ENCODE measurements around the gene ERP27.

ERP27 gene

DNA sequence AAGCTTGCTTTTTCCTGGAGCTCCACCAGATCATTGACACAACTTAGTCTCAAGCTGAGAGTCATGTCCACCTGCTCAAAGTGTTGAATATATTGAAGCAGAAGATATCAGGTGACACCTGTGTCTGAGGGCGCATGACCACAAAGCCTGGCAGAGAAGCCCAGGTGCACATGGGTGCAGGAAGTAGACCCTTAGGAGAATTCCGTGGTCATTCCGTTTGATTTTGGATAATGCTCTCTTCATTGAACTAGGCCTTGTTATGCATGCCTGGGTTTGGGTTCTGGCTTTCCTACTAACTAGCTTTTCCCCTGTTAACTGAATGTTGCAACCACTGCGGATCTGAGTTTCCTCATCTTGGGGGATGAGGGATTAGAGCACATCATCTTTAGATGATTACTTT, 15.9 kb upstream of the ERP27 start:
- TF ChIP-seq TAF1 (IDR thresholded peaks at IDR 0.05; ENCODE audit: low read depth) (no peak), TCF12 (IDR thresholded peaks at IDR 0.05; ENCODE audit: low read depth) (no peak), TEAD4 (IDR thresholded peaks at IDR 0.05) (no peak), CREB1 (IDR thresholded peaks at IDR 0.05; ENCODE audit: low read depth) (no peak), YY1 (IDR thresholded peaks at IDR 0.05; ENCODE audit: low read depth) (no peak), CEBPB (IDR thresholded peaks at IDR 0.05) (no peak), EGR1 (IDR thresholded peaks at IDR 0.05) (no peak), FOXM1 (IDR thresholded peaks at IDR 0.05; ENCODE audit: borderline replicate concordance, low read depth) (no peak), RAD21 (IDR thresholded peaks at IDR 0.05; ENCODE audit: low read depth) (no peak), NFIC (IDR thresholded peaks at IDR 0.05) (no peak), EP300 (IDR thresholded peaks at IDR 0.05; ENCODE audit: borderline replicate concordance) (no peak)
- TF ChIP-seq, protein P1, sequence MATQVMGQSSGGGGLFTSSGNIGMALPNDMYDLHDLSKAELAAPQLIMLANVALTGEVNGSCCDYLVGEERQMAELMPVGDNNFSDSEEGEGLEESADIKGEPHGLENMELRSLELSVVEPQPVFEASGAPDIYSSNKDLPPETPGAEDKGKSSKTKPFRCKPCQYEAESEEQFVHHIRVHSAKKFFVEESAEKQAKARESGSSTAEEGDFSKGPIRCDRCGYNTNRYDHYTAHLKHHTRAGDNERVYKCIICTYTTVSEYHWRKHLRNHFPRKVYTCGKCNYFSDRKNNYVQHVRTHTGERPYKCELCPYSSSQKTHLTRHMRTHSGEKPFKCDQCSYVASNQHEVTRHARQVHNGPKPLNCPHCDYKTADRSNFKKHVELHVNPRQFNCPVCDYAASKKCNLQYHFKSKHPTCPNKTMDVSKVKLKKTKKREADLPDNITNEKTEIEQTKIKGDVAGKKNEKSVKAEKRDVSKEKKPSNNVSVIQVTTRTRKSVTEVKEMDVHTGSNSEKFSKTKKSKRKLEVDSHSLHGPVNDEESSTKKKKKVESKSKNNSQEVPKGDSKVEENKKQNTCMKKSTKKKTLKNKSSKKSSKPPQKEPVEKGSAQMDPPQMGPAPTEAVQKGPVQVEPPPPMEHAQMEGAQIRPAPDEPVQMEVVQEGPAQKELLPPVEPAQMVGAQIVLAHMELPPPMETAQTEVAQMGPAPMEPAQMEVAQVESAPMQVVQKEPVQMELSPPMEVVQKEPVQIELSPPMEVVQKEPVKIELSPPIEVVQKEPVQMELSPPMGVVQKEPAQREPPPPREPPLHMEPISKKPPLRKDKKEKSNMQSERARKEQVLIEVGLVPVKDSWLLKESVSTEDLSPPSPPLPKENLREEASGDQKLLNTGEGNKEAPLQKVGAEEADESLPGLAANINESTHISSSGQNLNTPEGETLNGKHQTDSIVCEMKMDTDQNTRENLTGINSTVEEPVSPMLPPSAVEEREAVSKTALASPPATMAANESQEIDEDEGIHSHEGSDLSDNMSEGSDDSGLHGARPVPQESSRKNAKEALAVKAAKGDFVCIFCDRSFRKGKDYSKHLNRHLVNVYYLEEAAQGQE (IDR thresholded peaks at IDR 0.05; ENCODE audit: low read depth), result no peak
- TF ChIP-seq, protein P2, sequence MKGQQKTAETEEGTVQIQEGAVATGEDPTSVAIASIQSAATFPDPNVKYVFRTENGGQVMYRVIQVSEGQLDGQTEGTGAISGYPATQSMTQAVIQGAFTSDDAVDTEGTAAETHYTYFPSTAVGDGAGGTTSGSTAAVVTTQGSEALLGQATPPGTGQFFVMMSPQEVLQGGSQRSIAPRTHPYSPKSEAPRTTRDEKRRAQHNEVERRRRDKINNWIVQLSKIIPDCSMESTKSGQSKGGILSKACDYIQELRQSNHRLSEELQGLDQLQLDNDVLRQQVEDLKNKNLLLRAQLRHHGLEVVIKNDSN (IDR thresholded peaks at IDR 0.05), result no peak

DNA sequence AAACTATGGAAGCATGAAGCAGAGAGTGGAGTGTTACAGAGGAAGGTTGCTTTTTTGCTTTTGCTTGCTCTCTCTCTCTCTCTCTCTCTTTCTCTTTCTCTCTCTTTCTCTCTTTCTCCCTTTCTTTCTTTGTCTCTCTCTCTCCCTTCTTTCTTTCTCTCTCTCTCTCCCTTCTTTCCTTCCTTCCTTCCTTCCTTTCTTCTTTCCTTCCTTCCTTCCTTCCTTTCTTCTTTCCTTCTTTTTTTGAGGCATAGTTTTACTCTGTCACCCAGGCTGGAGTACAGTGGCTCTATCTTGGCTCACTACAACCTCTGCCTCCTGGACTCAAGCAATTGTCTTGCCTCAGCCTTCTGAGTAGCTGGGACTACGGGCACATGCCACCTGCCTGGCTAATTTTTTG, 15.4 kb upstream of the ERP27 start:
- TF ChIP-seq FOXM1 (IDR thresholded peaks at IDR 0.05; ENCODE audit: borderline replicate concordance, low read depth) (no peak), RAD21 (IDR thresholded peaks at IDR 0.05; ENCODE audit: low read depth) (no peak), CEBPB (IDR thresholded peaks at IDR 0.05) (no peak), EGR1 (IDR thresholded peaks at IDR 0.05) (no peak)
- TF ChIP-seq, protein P1 (IDR thresholded peaks at IDR 0.05; ENCODE audit: low read depth), result no peak

DNA sequence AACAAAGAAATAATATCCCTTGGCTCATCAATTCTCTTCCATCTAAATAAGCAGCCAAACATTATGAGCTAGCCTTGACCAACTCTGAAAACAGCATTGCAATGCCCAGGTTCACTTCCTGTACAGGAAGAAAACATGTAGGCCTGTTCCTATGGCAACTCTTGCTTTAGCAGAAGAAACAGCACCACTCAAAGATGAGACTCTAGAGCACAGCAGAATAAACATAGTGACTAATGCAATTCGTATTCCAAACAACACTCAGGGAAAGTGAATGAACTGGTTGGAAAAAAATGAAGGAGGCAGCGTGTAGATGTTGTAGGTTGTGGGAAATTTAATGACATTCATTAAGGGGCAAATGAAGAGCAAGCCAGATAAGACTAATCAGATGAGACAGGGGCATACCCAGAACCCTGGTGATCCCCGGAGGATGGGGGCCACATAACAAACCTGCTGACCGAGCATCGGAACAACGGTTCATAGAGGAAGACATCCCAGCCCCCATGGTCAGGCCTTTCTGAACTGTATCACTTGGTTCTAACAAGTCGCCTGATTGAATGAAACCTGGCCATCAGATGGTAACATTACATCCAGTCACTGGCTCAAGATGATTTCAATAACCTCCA, 14.1 kb upstream of the ERP27 start:
- TF ChIP-seq EP300 (IDR thresholded peaks at IDR 0.05; ENCODE audit: borderline replicate concordance), result no peak
- TF ChIP-seq FOXM1 (IDR thresholded peaks at IDR 0.05; ENCODE audit: borderline replicate concordance, low read depth), result no peak
- TF ChIP-seq, protein P3, sequence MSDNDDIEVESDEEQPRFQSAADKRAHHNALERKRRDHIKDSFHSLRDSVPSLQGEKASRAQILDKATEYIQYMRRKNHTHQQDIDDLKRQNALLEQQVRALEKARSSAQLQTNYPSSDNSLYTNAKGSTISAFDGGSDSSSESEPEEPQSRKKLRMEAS (IDR thresholded peaks at IDR 0.05), result no peak
- no peak for TF ChIP-seq YY1 (IDR thresholded peaks at IDR 0.05; ENCODE audit: low read depth)
- no peak for TF ChIP-seq TCF12 (IDR thresholded peaks at IDR 0.05; ENCODE audit: low read depth)
- no peak for TF ChIP-seq ZBTB7A (IDR thresholded peaks at IDR 0.05; ENCODE audit: low read depth)
- TF ChIP-seq CEBPB (IDR thresholded peaks at IDR 0.05), result no peak
- no peak for TF ChIP-seq NFIC (IDR thresholded peaks at IDR 0.05)
- TF ChIP-seq, protein P2 (IDR thresholded peaks at IDR 0.05), result no peak
- TF ChIP-seq TEAD4 (IDR thresholded peaks at IDR 0.05), result no peak
- TF ChIP-seq EGR1 (IDR thresholded peaks at IDR 0.05), result no peak
- no peak for TF ChIP-seq RAD21 (IDR thresholded peaks at IDR 0.05; ENCODE audit: low read depth)
- no peak for TF ChIP-seq CREB1 (IDR thresholded peaks at IDR 0.05; ENCODE audit: low read depth)
- no peak for TF ChIP-seq TAF1 (IDR thresholded peaks at IDR 0.05; ENCODE audit: low read depth)
- TF ChIP-seq, protein P1 (IDR thresholded peaks at IDR 0.05; ENCODE audit: low read depth), result no peak

DNA sequence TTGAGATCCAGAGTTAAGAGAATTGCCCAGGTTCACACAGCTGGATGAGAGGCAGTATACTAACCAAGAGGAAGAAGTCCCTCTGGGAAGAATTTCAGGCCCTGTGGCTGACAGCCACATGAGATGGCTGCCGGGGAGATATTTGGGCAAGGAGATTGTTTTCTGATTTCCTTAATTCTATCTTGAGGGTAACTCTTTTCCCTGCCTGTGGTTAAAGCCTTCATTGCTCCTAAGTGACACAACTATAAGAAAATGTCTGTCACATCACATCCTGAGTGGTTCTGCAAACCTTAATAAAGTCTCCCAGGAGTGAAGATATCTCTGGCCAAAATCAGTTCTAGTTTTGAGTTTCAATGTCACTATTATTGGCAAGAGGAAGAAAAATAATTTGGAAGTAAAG, 13.5 kb upstream of the ERP27 start:
- TF ChIP-seq TEAD4 (IDR thresholded peaks at IDR 0.05) (no peak), NFIC (IDR thresholded peaks at IDR 0.05) (no peak), RAD21 (IDR thresholded peaks at IDR 0.05; ENCODE audit: low read depth) (no peak), CREB1 (IDR thresholded peaks at IDR 0.05; ENCODE audit: low read depth) (no peak), FOXM1 (IDR thresholded peaks at IDR 0.05; ENCODE audit: borderline replicate concordance, low read depth) (no peak), YY1 (IDR thresholded peaks at IDR 0.05; ENCODE audit: low read depth) (no peak), EGR1 (IDR thresholded peaks at IDR 0.05) (no peak), CEBPB (IDR thresholded peaks at IDR 0.05) (no peak), TAF1 (IDR thresholded peaks at IDR 0.05; ENCODE audit: low read depth) (no peak), ZBTB7A (IDR thresholded peaks at IDR 0.05; ENCODE audit: low read depth) (no peak)
- TF ChIP-seq, protein P2 (IDR thresholded peaks at IDR 0.05), result no peak
- TF ChIP-seq, protein P1 (IDR thresholded peaks at IDR 0.05; ENCODE audit: low read depth), result no peak

All from Ishikawa (cell line).